GM21423 (cell line): ENCODE data around the gene EFNA1.

Experiments
- ATAC-seq: cut with Tn5 transposase; IDR thresholded peaks from one replicate; pipeline ENCODE4 v1.9.1; 2021; ENCODE audit warnings: mild to moderate bottlenecking, moderate library complexity; ENCODE audit not compliant: unreplicated experiment

Gene EFNA1

GRCh38 chr1:155173478-155174323 is 46.0 kb downstream of the EFNA1 start, which contains the start of gene TRIM46:
TRIM46 (plus strand) TSS chr1:155173849; CDS start chr1:155173967, 118 bp downstream.
- ATAC-seq = peak; percentile 17

- ATAC-seq = no peak
Observed at GRCh38 chr1:155174324-155175280, 46.9 kb downstream of the EFNA1 start.

- no peak for ATAC-seq
Observed at GRCh38 chr1:155175281-155175926, 47.7 kb downstream of the EFNA1 start.

GRCh38 chr1:155175927-155176371 is 48.3 kb downstream of the EFNA1 start:
- no peak for ATAC-seq

GRCh38 chr1:155176544-155177071 is 48.9 kb downstream of the EFNA1 start:
- no peak for ATAC-seq

- ATAC-seq = no peak
Observed at GRCh38 chr1:155177192-155177917, 49.7 kb downstream of the EFNA1 start.

GRCh38 chr1:155177918-155178281 is 50.2 kb downstream of the EFNA1 start:
- no peak for ATAC-seq

- ATAC-seq = no peak
Observed at GRCh38 chr1:155178441-155179111, 50.9 kb downstream of the EFNA1 start.

- ATAC-seq = no peak
Observed at GRCh38 chr1:155179112-155180031, 51.7 kb downstream of the EFNA1 start.

GRCh38 chr1:155181371-155182051 is 53.8 kb downstream of the EFNA1 start:
- no peak for ATAC-seq

- no peak for ATAC-seq
Observed at GRCh38 chr1:155182052-155182550, 54.4 kb downstream of the EFNA1 start.

- no peak for ATAC-seq
Observed at GRCh38 chr1:155183775-155184221, 56.1 kb downstream of the EFNA1 start.

- ATAC-seq = no peak
Observed at GRCh38 chr1:155184351-155184811, 56.7 kb downstream of the EFNA1 start.
